ENCODE data around the gene MARCHF10. TPM values are rescaled to one million over a fixed set of nuclear protein-coding genes. Genes with fewer than 3 reads are reported as not detected.
A peak's percentile ranks its signal among the peaks of the same experiment; 100 is the strongest.

Gene MARCHF10
- total and polyA plus RNA-seq, 2 experiments from 2014 or later: 1.8 to 2.1 TPM

GRCh38 chr17:62671553-62671952 lies 136.6 kb downstream of the MARCHF10 start:
- Histone ChIP-seq H3K9ac (no peak overlapping the region), H3K36me3 (ENCODE audit: low read depth) (peaks cover 23% of the 10 kb centered on the region; the same call in 1 of the 2 replicates), H3K27ac (no peak overlapping the region), H4K20me1 (ENCODE audit: insufficient read depth) (no peaks in the 10 kb centered on the region), H2AFZ (no peak overlapping the region), H3K4me1 (ENCODE audit: insufficient read depth) (no peaks in the 10 kb centered on the region), H3F3A (ENCODE audit: insufficient read depth) (0 out of 2 replicates have a peak, but pooled peaks cover 7% of the 10 kb centered on the region), H3K4me2 (ENCODE audit: unreplicated experiment) (no peak overlapping the region), H3K27me3 (replicated peaks; ENCODE audit: insufficient read depth) (no peaks in the 10 kb centered on the region), H3K4me3 (no peak overlapping the region), H3K9me2 (ENCODE audit: insufficient read depth) (no peaks in the 10 kb centered on the region), H3K79me2 (ENCODE audit: insufficient read depth) (peaks cover 70% of the 10 kb centered on the region), H3K9me3 (ENCODE audit: low read depth) (no peaks in the 10 kb centered on the region)
- DNase-seq: no peak
- 71 to 79% methylated on average over 14 of the region's 14 CpGs for WGBS, 2 experiments (ENCODE audit: low coverage in 1 of 2, low lambda C conversion rate in 2 of 2, missing lambda C conversion rate in 2 of 2)
- in situ Hi-C loops (cut with MboI): no loop called here
- TF ChIP-seq EZH2phosphoT487 (IDR thresholded peaks at IDR 0.05; ENCODE audit: insufficient read depth, low read depth): no peak
- no peak for TF ChIP-seq EZH2 (IDR thresholded peaks at IDR 0.05; ENCODE audit: insufficient read depth, poor library complexity, severe bottlenecking)

- peaks cover 23% of the 10 kb centered on the region; the same call in 1 of the 2 replicates for H3K36me3 ChIP-seq (ENCODE audit: low read depth)
Observed at GRCh38 chr17:62670202-62670821, 137.8 kb downstream of the MARCHF10 start.

GRCh38 chr17:62668091-62668804 lies 139.9 kb downstream of the MARCHF10 start:
- Histone ChIP-seq H4K20me1 (ENCODE audit: insufficient read depth) (no peaks in the 10 kb centered on the region), H3K9me3 (ENCODE audit: low read depth) (no peaks in the 10 kb centered on the region), H3K9ac (no peak overlapping the region), H3K27ac (no peak overlapping the region; the same call in 1 of the 2 replicates), H3F3A (ENCODE audit: insufficient read depth) (peaks cover 10% of the 10 kb centered on the region; the same call in 1 of the 2 replicates), H3K27me3 (replicated peaks; ENCODE audit: insufficient read depth) (no peaks in the 10 kb centered on the region), H3K36me3 (ENCODE audit: low read depth) (peaks cover 19% of the 10 kb centered on the region; the same call in 1 of the 2 replicates), H3K4me1 (ENCODE audit: insufficient read depth) (0 out of 2 replicates have a peak, but pooled peaks cover 3% of the 10 kb centered on the region), H3K4me3 (no peak overlapping the region), H3K79me2 (ENCODE audit: insufficient read depth) (peaks cover 93% of the 10 kb centered on the region), H2AFZ (no peak overlapping the region), H3K4me2 (ENCODE audit: unreplicated experiment) (no peak overlapping the region), H3K9me2 (ENCODE audit: insufficient read depth) (no peaks in the 10 kb centered on the region)
- 81 to 82% methylated on average over 10 of the region's 10 CpGs for WGBS, 2 experiments (ENCODE audit: low coverage in 1 of 2, low lambda C conversion rate in 2 of 2, missing lambda C conversion rate in 2 of 2)
- in situ Hi-C loops (cut with MboI): no loop called here
- TF ChIP-seq EZH2 (IDR thresholded peaks at IDR 0.05; ENCODE audit: insufficient read depth, poor library complexity, severe bottlenecking) (no peak), EZH2phosphoT487 (IDR thresholded peaks at IDR 0.05; ENCODE audit: insufficient read depth, low read depth) (no peak)
- DNase-seq: peak; percentile 45

More at GRCh38 chr17:62670202-62670821, 137.8 kb downstream of the MARCHF10 start:
- H3K4me3 ChIP-seq: no peak overlapping the region
- no peak overlapping the region for H3K27ac ChIP-seq
- H3K4me1 ChIP-seq (ENCODE audit: insufficient read depth): no peaks in the 10 kb centered on the region
- H3K27me3 ChIP-seq (replicated peaks; ENCODE audit: insufficient read depth): no peaks in the 10 kb centered on the region
- peaks cover 82% of the 10 kb centered on the region for H3K79me2 ChIP-seq (ENCODE audit: insufficient read depth)
- H3F3A ChIP-seq (ENCODE audit: insufficient read depth): 0 out of 2 replicates have a peak, but pooled peaks cover 7% of the 10 kb centered on the region
- no peaks in the 10 kb centered on the region for H3K9me3 ChIP-seq (ENCODE audit: low read depth)
- H3K4me2 ChIP-seq (ENCODE audit: unreplicated experiment): no peak overlapping the region
- H3K9me2 ChIP-seq (ENCODE audit: insufficient read depth): no peaks in the 10 kb centered on the region
- H4K20me1 ChIP-seq (ENCODE audit: insufficient read depth): no peaks in the 10 kb centered on the region
- H2AFZ ChIP-seq: no peak overlapping the region
- no peak overlapping the region for H3K9ac ChIP-seq
- 92 to 94% methylated on average over 24 of the region's 24 CpGs for WGBS, 2 experiments (ENCODE audit: low coverage in 1 of 2, low lambda C conversion rate in 2 of 2, missing lambda C conversion rate in 2 of 2)
- in situ Hi-C loops (cut with MboI): no loop called here
- TF ChIP-seq EZH2 (IDR thresholded peaks at IDR 0.05; ENCODE audit: insufficient read depth, poor library complexity, severe bottlenecking) (no peak), EZH2phosphoT487 (IDR thresholded peaks at IDR 0.05; ENCODE audit: insufficient read depth, low read depth) (no peak)
- DNase-seq: no peak

GRCh38 chr17:62666801-62667591 lies 141.1 kb downstream of the MARCHF10 start:
- no peak overlapping the region for H3K4me2 ChIP-seq (ENCODE audit: unreplicated experiment)
- no peak overlapping the region for H3K9ac ChIP-seq
- peaks cover 93% of the 10 kb centered on the region for H3K79me2 ChIP-seq (ENCODE audit: insufficient read depth)
- H3K9me2 ChIP-seq (ENCODE audit: insufficient read depth): no peaks in the 10 kb centered on the region
- in situ Hi-C loops (cut with MboI): no loop called here
- H3K36me3 ChIP-seq (ENCODE audit: low read depth): peaks cover 10% of the 10 kb centered on the region; the same call in 1 of the 2 replicates
- H3K4me3 ChIP-seq: no peak overlapping the region
- H3K27me3 ChIP-seq (replicated peaks; ENCODE audit: insufficient read depth): no peaks in the 10 kb centered on the region
- DNase-seq: no peak
- H2AFZ ChIP-seq: no peak overlapping the region
- H3F3A ChIP-seq (ENCODE audit: insufficient read depth): peaks cover 15% of the 10 kb centered on the region
- H3K27ac ChIP-seq: no peak overlapping the region
- TF ChIP-seq EZH2phosphoT487 (IDR thresholded peaks at IDR 0.05; ENCODE audit: insufficient read depth, low read depth) (no peak), EZH2 (IDR thresholded peaks at IDR 0.05; ENCODE audit: insufficient read depth, poor library complexity, severe bottlenecking) (no peak)
- 94 to 96% methylated on average over 25 to 37 of the region's 40 CpGs for WGBS, 2 experiments (ENCODE audit: low coverage in 1 of 2, low lambda C conversion rate in 2 of 2, missing lambda C conversion rate in 2 of 2)
- H4K20me1 ChIP-seq (ENCODE audit: insufficient read depth): no peaks in the 10 kb centered on the region
- no peaks in the 10 kb centered on the region for H3K9me3 ChIP-seq (ENCODE audit: low read depth)
- H3K4me1 ChIP-seq (ENCODE audit: insufficient read depth): 0 out of 2 replicates have a peak, but pooled peaks cover 5% of the 10 kb centered on the region
